Tibial nerve (tissue), 4 donors: ENCODE data around the gene CAMKK2.
"Not testable (repeated sequence)": the region's sequence is repeated elsewhere in the genome, so short reads cannot be mapped to it uniquely, and the experiment has no call there.

Source experiments
- CTCF ChIP-seq, 5 experiments: fragments of 200-600 bp in 3 of 5; fragments of 450-650 bp in 2 of 5; sonication (generic) in 3 of 5; IDR thresholded peaks; one replicate each; pipeline ENCODE4 v1.5.1; 2016 to 2019; ENCODE audit warnings: antibody characterized with exemption in 5 of 5, mild to moderate bottlenecking in 3 of 5, moderate library complexity in 2 of 5
- EP300 ChIP-seq, 2 donors: sonication (generic); formaldehyde crosslinking; IDR thresholded peaks; one replicate each; pipeline ENCODE4 v1.6.1; 2017; ENCODE audit warnings: antibody characterized with exemption in 2 of 2, mild to moderate bottlenecking in 1 of 2
- POLR2A ChIP-seq, 2 donors: fragments of 450-650 bp; IDR thresholded peaks; one replicate each; pipeline ENCODE4 v1.6.1; 2017; ENCODE audit warnings: antibody characterized with exemption in 2 of 2, mild to moderate bottlenecking in 2 of 2, moderate library complexity in 2 of 2

- TF ChIP-seq CTCF, POLR2A, EP300 (IDR thresholded peaks at IDR 0.05): not testable (repeated sequence)
These were observed 13.7 kb upstream of the CAMKK2 start for GRCh38 chr12:121310231-121310630.
